T-helper 17 cell (primary cell): ENCODE data around the gene ATF6. TPM values are rescaled to one million over a fixed set of nuclear protein-coding genes. Genes with fewer than 3 reads are reported as not detected.

ENCODE experiments used
- ATAC-seq: fragments of 150-1000 bp; cut with Tn5 transposase; 2 replicates; pipeline ENCODE4 v1.10.0; 2021; ENCODE audit warnings: mild to moderate bottlenecking, moderate library complexity
- DNase-seq, 3 donors: peaks; one replicate each; pipeline versions ENCODE4 v3.0.0 to v3.0.0-alpha.2; 2020 to 2021
- H3K9me3 ChIP-seq: one replicate; pipeline ENCODE4 v1.7.0; 2013; ENCODE audit warnings: low read length, mild to moderate bottlenecking; ENCODE audit not compliant: control insufficient read depth, poor library complexity, severe bottlenecking
- H3K27ac Mint-ChIP-seq: one replicate; pipeline ENCODE4 v1.8.0; 2022; ENCODE audit warnings: mild to moderate bottlenecking, moderate library complexity, mixed read lengths
- H3K27me3 Mint-ChIP-seq: one replicate; pipeline ENCODE4 v1.8.0; 2022; ENCODE audit warnings: mixed read lengths
- H3K36me3 Mint-ChIP-seq: one replicate; pipeline ENCODE4 v1.8.0; 2022; ENCODE audit warnings: low read depth, mixed read lengths
- H3K4me1 Mint-ChIP-seq: one replicate; pipeline ENCODE4 v1.8.0; 2022; ENCODE audit warnings: mild to moderate bottlenecking, mixed read lengths
- H3K4me3 Mint-ChIP-seq: one replicate; pipeline ENCODE4 v1.8.0; 2022; ENCODE audit warnings: mild to moderate bottlenecking, moderate library complexity, mixed read lengths
- total RNA-seq, 4 donors: library from RNA in 2 of 4; stranded (reverse) in 2 of 4; gene quantifications; one replicate each; pipeline ENCODE4 v1.2.3 and lab custom pipeline; 2022 to 2026

Gene ATF6
- total RNA-seq, 2 donors from 2014 or later: 17.0 to 18.6 TPM

DNA sequence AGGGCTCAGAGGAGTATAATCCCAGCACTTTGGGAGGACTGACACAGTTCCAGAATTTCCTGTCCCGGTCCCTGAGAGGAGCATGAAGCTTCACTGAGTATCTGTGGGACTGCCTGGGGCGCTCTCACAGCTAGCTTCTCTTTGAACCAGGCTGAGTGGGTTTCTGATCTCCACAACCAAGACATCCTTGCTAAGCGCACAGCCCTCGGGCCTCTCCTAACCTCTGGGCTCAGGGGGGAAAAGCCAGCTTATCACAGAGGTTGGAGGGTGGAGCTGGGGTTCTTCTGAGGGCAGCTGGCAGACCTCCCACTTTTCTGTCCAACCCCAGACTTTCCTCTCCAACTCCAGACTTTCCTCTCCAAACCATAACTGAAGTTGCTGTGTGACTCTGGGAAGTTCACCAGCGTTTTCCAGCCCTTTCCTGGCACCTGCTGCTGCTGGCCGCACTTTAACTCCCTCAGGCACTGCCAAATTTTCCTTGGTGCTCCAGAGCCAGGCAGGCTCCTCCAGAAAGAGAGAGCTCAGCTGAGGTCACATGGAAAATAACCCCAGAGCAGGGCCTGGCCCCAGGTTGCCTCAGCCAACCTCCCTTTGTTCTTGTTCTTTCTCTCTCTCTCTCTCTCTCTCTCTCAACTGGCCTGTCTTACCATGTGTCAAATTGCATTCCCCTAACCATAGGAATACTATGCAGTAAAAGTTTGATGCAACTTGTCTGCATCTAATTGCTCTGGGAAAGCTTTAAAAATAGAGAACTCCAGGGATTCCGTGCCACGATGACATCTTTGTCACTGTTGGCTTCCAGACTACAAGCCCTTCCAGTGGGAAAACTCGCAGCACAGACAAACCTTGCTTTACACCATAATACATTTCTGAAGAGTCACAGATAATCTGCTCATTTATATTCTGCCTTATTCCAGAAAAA is 208.1 kb downstream of the ATF6 start:
- no peaks in the 10 kb centered on the region for H3K9me3 ChIP-seq
- Mint-ChIP-seq H3K4me1 (peaks cover 8% of the 10 kb centered on the region), H3K4me3 (no peak overlapping the region), H3K27ac (no peak overlapping the region), H3K36me3 (peaks cover 1% of the 10 kb centered on the region), H3K27me3 (no peaks in the 10 kb centered on the region)
- DNase-seq (no peak), ATAC-seq (no peak)

DNA sequence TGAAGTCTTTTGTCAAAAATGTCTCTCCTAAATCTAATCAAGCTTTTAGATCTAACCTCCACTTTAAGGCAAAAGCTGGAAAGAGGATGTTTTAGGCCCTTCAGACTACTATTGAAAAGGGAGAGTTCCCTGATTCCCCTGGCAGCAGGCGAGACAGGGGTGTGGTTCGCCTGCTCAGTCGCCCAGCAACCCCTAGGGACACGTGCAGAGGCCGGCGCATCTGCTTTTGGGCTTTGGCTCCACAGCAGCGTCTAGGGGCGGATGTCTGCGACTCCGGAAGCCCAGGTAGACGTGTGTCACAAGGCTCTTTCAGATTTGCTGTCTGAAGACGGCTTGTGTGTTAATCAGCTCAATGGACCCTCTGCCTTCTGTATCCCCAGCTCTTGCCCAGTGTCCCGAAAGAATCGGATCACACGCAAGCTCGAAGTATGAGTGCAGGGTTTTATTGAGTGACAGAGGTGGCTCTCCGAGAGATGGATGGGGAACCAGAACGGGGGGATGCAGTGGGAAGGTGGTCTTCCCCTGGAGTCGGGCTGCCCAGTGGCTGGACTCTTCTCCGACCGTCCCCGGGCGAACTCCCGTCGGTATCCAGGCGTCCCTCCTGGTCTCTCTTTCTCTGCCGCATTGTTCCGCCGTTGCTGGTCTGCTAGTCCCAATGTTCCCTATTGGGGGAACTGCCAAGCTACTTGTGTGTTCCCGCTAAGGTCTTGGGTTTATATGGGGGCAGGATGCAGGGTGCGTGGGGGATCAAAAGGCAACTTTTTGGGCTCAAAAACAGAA is 212.1 kb downstream of the ATF6 start:
- H3K9me3 ChIP-seq: no peaks in the 10 kb centered on the region
- H3K4me3 Mint-ChIP-seq: no peak overlapping the region
- DNase-seq (no peak), ATAC-seq (no peak)
- no peak overlapping the region for H3K27ac Mint-ChIP-seq
- no peaks in the 10 kb centered on the region for H3K4me1 Mint-ChIP-seq
- H3K27me3 Mint-ChIP-seq: peaks cover 9% of the 10 kb centered on the region
- peaks cover 3% of the 10 kb centered on the region for H3K36me3 Mint-ChIP-seq

GRCh38 chr1:161981126-161981525 is 215.0 kb downstream of the ATF6 start:
- H3K9me3 ChIP-seq: no peaks in the 10 kb centered on the region
- DNase-seq: no peak
- H3K27ac Mint-ChIP-seq: no peak overlapping the region
- peaks cover 15% of the 10 kb centered on the region for H3K27me3 Mint-ChIP-seq
- H3K36me3 Mint-ChIP-seq: peaks cover 4% of the 10 kb centered on the region
- H3K4me1 Mint-ChIP-seq: no peaks in the 10 kb centered on the region
- no peak overlapping the region for H3K4me3 Mint-ChIP-seq
- ATAC-seq: no peak

GRCh38 chr1:161981735-161982506 is 215.8 kb downstream of the ATF6 start:
- no peaks in the 10 kb centered on the region for H3K4me1 Mint-ChIP-seq
- ATAC-seq (no peak), DNase-seq (no peak)
- no peak overlapping the region for H3K27ac Mint-ChIP-seq
- H3K9me3 ChIP-seq: no peaks in the 10 kb centered on the region
- H3K27me3 Mint-ChIP-seq: peaks cover 15% of the 10 kb centered on the region
- H3K36me3 Mint-ChIP-seq: peaks cover 4% of the 10 kb centered on the region
- no peak overlapping the region for H3K4me3 Mint-ChIP-seq

GRCh38 chr1:161982507-161982895 is 216.4 kb downstream of the ATF6 start:
- no peak overlapping the region for H3K4me3 Mint-ChIP-seq
- no peak overlapping the region for H3K27ac Mint-ChIP-seq
- H3K9me3 ChIP-seq: no peaks in the 10 kb centered on the region
- H3K4me1 Mint-ChIP-seq: no peaks in the 10 kb centered on the region
- DNase-seq: no peak
- ATAC-seq: no peak
- peaks cover 15% of the 10 kb centered on the region for H3K27me3 Mint-ChIP-seq
- H3K36me3 Mint-ChIP-seq: peaks cover 7% of the 10 kb centered on the region

DNA sequence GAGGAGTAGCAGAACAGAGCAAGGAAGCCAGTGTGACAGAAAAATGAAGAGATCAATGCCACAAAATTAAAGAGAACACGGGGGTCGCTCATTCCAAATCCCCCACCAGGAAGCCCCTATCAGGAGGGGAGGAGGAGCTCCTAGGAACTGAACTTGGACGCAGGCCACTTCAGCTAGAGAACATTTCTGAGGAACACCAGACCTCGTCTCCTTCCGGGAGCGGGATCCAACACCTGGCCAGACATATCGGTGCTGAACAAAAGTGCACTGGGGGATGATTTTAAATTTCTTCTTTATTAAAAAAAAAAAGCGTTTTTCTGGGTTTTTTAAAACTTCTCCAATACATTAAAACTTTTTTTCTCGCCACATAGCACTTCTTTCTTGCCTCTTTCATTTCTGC is 216.8 kb downstream of the ATF6 start:
- ATAC-seq (no peak), DNase-seq (no peak)
- no peaks in the 10 kb centered on the region for H3K9me3 ChIP-seq
- H3K27ac Mint-ChIP-seq: no peak overlapping the region
- peaks cover 15% of the 10 kb centered on the region for H3K27me3 Mint-ChIP-seq
- H3K36me3 Mint-ChIP-seq: peaks cover 7% of the 10 kb centered on the region
- no peaks in the 10 kb centered on the region for H3K4me1 Mint-ChIP-seq
- no peak overlapping the region for H3K4me3 Mint-ChIP-seq

DNA sequence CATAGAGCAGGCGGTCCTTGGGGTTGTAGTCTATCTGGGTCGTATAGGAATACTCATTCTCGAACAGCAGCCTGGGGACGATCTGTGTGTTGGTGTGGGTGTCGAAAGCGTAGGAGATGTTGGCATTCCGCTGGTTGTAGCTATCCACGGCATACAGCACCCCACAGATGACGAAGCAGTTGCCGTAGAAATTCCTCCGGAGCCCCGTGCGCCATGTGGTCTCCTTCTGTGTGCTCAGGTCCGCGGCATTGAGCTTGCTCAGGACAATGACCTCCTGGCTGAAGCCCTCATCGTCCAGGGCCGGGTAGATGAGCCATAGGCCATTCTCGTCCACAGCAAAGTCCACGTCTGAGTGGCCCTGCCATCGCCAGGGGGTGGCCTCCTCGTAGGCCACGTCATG is 217.6 kb downstream of the ATF6 start:
- Mint-ChIP-seq H3K36me3 (peaks cover 7% of the 10 kb centered on the region), H3K4me1 (no peaks in the 10 kb centered on the region)
- H3K9me3 ChIP-seq: no peaks in the 10 kb centered on the region

GRCh38 chr1:161985301-161985822 is 219.2 kb downstream of the ATF6 start:
- H3K9me3 ChIP-seq: no peaks in the 10 kb centered on the region
- Mint-ChIP-seq H3K36me3 (peaks cover 7% of the 10 kb centered on the region), H3K27me3 (peaks cover 24% of the 10 kb centered on the region), H3K4me1 (no peaks in the 10 kb centered on the region), H3K4me3 (no peak overlapping the region), H3K27ac (no peak overlapping the region)
- no peak for DNase-seq
- ATAC-seq: no peak

More for the DNA sequence above, 217.6 kb downstream of the ATF6 start:
- no peak for DNase-seq
- peaks cover 15% of the 10 kb centered on the region for H3K27me3 Mint-ChIP-seq
- no peak for ATAC-seq
- no peak overlapping the region for H3K4me3 Mint-ChIP-seq
- H3K27ac Mint-ChIP-seq: no peak overlapping the region

- no peak overlapping the region for H3K4me3 Mint-ChIP-seq
- ATAC-seq (no peak), DNase-seq (no peak)
- H3K9me3 ChIP-seq: no peaks in the 10 kb centered on the region
- H3K27me3 Mint-ChIP-seq: peaks cover 31% of the 10 kb centered on the region
- peaks cover 7% of the 10 kb centered on the region for H3K36me3 Mint-ChIP-seq
- no peaks in the 10 kb centered on the region for H3K4me1 Mint-ChIP-seq
- H3K27ac Mint-ChIP-seq: no peak overlapping the region
These were observed 220.2 kb downstream of the ATF6 start for GRCh38 chr1:161986328-161986727.

DNA sequence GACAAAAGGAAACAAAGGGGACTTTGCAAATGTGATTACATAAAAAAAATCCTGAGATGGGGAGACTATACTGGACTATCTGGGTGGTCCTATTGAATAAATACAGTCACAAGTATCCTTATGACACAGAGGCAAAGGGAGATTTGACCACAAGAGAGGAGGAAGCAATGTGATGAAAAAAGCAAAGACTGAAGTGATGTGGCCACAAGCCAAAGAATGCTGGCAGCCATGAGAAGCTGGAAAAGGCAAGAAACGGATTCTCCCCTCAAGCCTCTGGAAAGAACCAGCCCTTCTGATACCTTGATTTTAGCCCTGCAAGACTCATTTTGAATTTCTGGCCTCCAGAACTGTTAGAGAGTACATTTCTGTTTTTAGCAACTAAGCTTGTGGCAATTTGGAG is 221.2 kb downstream of the ATF6 start:
- Mint-ChIP-seq H3K27ac (no peak overlapping the region), H3K27me3 (peaks cover 32% of the 10 kb centered on the region), H3K36me3 (peaks cover 7% of the 10 kb centered on the region), H3K4me1 (no peaks in the 10 kb centered on the region), H3K4me3 (no peak overlapping the region)
- H3K9me3 ChIP-seq: no peaks in the 10 kb centered on the region
- DNase-seq (no peak), ATAC-seq (no peak)

- H3K9me3 ChIP-seq: no peaks in the 10 kb centered on the region
- ATAC-seq (no peak), DNase-seq (no peak)
- peaks cover 32% of the 10 kb centered on the region for H3K27me3 Mint-ChIP-seq
- H3K4me3 Mint-ChIP-seq: no peak overlapping the region
- no peak overlapping the region for H3K27ac Mint-ChIP-seq
- H3K4me1 Mint-ChIP-seq: no peaks in the 10 kb centered on the region
- peaks cover 4% of the 10 kb centered on the region for H3K36me3 Mint-ChIP-seq
These were observed 221.8 kb downstream of the ATF6 start for GRCh38 chr1:161987872-161988271.

DNA sequence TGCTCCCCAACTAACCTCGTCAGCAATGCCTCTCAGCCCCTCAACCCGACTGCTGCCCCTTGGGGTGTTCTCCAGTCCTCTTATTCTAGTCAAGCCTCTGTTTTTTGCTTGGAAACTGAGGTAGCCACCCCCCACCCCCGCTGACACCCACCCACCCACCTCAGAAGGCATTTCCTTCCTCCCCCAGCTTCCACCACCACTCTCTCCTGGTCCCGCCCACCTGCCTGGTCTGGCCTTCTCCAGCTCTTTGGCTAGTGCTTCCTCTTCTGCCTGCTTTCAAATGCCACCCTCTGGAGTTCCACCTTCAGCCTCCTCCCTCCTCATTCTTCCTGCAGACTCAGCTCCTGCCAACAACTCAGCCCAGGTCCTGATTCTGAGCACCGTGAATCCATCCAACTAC is 222.3 kb downstream of the ATF6 start:
- no peaks in the 10 kb centered on the region for H3K9me3 ChIP-seq
- Mint-ChIP-seq H3K4me3 (no peak overlapping the region), H3K4me1 (no peaks in the 10 kb centered on the region), H3K27ac (no peak overlapping the region), H3K36me3 (peaks cover 2% of the 10 kb centered on the region), H3K27me3 (peaks cover 31% of the 10 kb centered on the region)
- DNase-seq (no peak), ATAC-seq (no peak)

DNA sequence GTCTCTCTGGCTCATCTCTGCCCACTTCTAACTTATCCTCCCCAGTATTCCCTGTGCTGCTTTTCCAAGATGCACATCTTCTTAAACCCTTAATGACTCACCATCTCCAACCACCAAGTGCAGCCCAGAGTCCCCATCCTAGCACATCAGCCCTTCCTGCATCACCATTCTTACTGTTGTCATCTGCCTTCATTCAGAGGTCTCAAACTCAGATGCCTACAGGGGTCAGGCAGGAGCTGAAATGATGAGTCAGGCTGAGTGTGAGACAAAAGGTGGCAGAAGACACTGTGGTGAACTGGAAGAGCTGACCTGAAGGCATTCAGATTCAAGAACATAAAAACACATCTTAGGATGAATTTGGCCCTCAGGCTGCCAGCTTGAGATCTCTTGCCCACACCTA is 223.0 kb downstream of the ATF6 start:
- no peak for ATAC-seq
- H3K27me3 Mint-ChIP-seq: peaks cover 35% of the 10 kb centered on the region

More for the DNA sequence above, 223.0 kb downstream of the ATF6 start:
- DNase-seq: no peak
- no peaks in the 10 kb centered on the region for H3K4me1 Mint-ChIP-seq
- no peaks in the 10 kb centered on the region for H3K9me3 ChIP-seq
- no peak overlapping the region for H3K27ac Mint-ChIP-seq
- H3K4me3 Mint-ChIP-seq: no peak overlapping the region
- H3K36me3 Mint-ChIP-seq: peaks cover 2% of the 10 kb centered on the region
